Urinary bladder (tissue), 4 donors: Measurements from ENCODE around the gene BANP. TPM values are rescaled to one million over a fixed set of nuclear protein-coding genes. Genes with fewer than 3 reads are reported as not detected.
"Not testable (repeated sequence)": the region's sequence is repeated elsewhere in the genome, so short reads cannot be mapped to it uniquely, and the experiment has no call there.

Experiments used
- DNase-seq: peaks from one replicate; pipeline ENCODE4 v3.0.0-alpha.2; 2015; ENCODE audit errors: extremely low spot score
- H3K27ac ChIP-seq: one replicate; pipeline ENCODE4 v1.5.1; 2013; ENCODE audit warnings: low read depth, mild to moderate bottlenecking, moderate library complexity
- H3K36me3 ChIP-seq: one replicate; pipeline ENCODE4 v1.6.1; 2013; ENCODE audit warnings: mild to moderate bottlenecking, moderate library complexity; ENCODE audit not compliant: insufficient read depth
- H3K4me1 ChIP-seq: one replicate; pipeline ENCODE4 v1.6.1; 2013; ENCODE audit warnings: mild to moderate bottlenecking, moderate library complexity; ENCODE audit not compliant: insufficient read depth
- H3K4me3 ChIP-seq: one replicate; pipeline ENCODE4 v1.5.1; 2013; ENCODE audit warnings: low read depth, low read length
- WGBS: extraction: QIAGEN DNeasy Blood & Tissue Kit; methylation state at CpG from one replicate; pipeline ENCODE4 v1.1.7; 2013; 5-methylcytosine and 5-hydroxymethylcytosine counted together
- polyA plus RNA-seq: library from polyadenylated mRNA; stranded (reverse); fragments of 200-250 nt; gene quantifications from one replicate; pipeline ENCODE4 v1.2.3, GENCODE V29; 2013
- total RNA-seq: library from RNA; depleted of rRNA; stranded (reverse); fragments of >200 nt; gene quantifications from one replicate; pipeline ENCODE4 v1.2.3, GENCODE V29; 2014
- donor health status: healthy with polysubstance abuse.
- donor health status: healthy.

The BANP gene
- 36.6 TPM for total RNA-seq
- polyA plus RNA-seq: 13.8 TPM

GRCh38 chr16:87950765-87951551, at the start of gene BANP:
BANP (plus strand) TSS chr16:87951434; CDS start chr16:87975116, 23,682 bp downstream.
- WGBS: under 1% methylated on average over 73 of the region's 73 CpGs
- Histone ChIP-seq H3K4me1 (no peaks in the 10 kb centered on the region), H3K4me3 (peak within 1 kb of the TSS; percentile 94), H3K27ac (peak within 1 kb of the TSS; percentile 94), H3K36me3 (no peaks in the 10 kb centered on the region)
- peak; percentile 97 for DNase-seq

GRCh38 chr16:87904963-87905362, 46.3 kb upstream of the BANP start:
- not testable (repeated sequence) for H3K4me1 ChIP-seq, H3K4me3 ChIP-seq, DNase-seq, H3K36me3 ChIP-seq, H3K27ac ChIP-seq
- 87% methylated on average over 5 of the region's 5 CpGs for WGBS

- H3K4me1 ChIP-seq, DNase-seq, H3K27ac ChIP-seq, H3K4me3 ChIP-seq, H3K36me3 ChIP-seq: not testable (repeated sequence)
- 88% methylated on average over 7 of the region's 7 CpGs for WGBS
Observed at GRCh38 chr16:87905521-87905920, 45.7 kb upstream of the BANP start.

GRCh38 chr16:87908101-87908500, 43.1 kb upstream of the BANP start:
- 88% methylated on average over 11 of the region's 11 CpGs for WGBS
- H3K36me3 ChIP-seq, H3K4me1 ChIP-seq, H3K27ac ChIP-seq, DNase-seq, H3K4me3 ChIP-seq: not testable (repeated sequence)

- not testable (repeated sequence) for DNase-seq, H3K4me3 ChIP-seq, H3K36me3 ChIP-seq, H3K4me1 ChIP-seq, H3K27ac ChIP-seq
- WGBS: 35% methylated on average over 36 of the region's 36 CpGs
Observed at GRCh38 chr16:87909203-87909935, 41.9 kb upstream of the BANP start.

GRCh38 chr16:87911106-87911763, 40.0 kb upstream of the BANP start:
- H3K36me3 ChIP-seq, H3K4me3 ChIP-seq, H3K27ac ChIP-seq, H3K4me1 ChIP-seq: not testable (repeated sequence)
- DNase-seq: peak; percentile 26
- WGBS: 55% methylated on average over 23 of the region's 23 CpGs

- DNase-seq, H3K27ac ChIP-seq, H3K36me3 ChIP-seq, H3K4me1 ChIP-seq, H3K4me3 ChIP-seq: not testable (repeated sequence)
- 80% methylated on average over 18 of the region's 18 CpGs for WGBS
Observed at GRCh38 chr16:87912691-87913090, 38.5 kb upstream of the BANP start.

- H3K4me3 ChIP-seq, H3K4me1 ChIP-seq, H3K36me3 ChIP-seq, H3K27ac ChIP-seq, DNase-seq: not testable (repeated sequence)
- 76% methylated on average over 27 of the region's 27 CpGs for WGBS
Observed at GRCh38 chr16:87914021-87914725, 37.1 kb upstream of the BANP start.

GRCh38 chr16:87914812-87915211, 36.4 kb upstream of the BANP start:
- WGBS: 89% methylated on average over 25 of the region's 25 CpGs
- no peak overlapping the region for H3K27ac ChIP-seq

GRCh38 chr16:87917503-87917902, 33.7 kb upstream of the BANP start:
- H3K4me3 ChIP-seq: no peak overlapping the region
- H3K27ac ChIP-seq: no peak overlapping the region
- no peaks in the 10 kb centered on the region for H3K36me3 ChIP-seq
- no peaks in the 10 kb centered on the region for H3K4me1 ChIP-seq
- DNase-seq: no peak
- 88% methylated on average over 9 of the region's 9 CpGs for WGBS

More at GRCh38 chr16:87914812-87915211, 36.4 kb upstream of the BANP start:
- Histone ChIP-seq H3K36me3 (no peaks in the 10 kb centered on the region), H3K4me1 (no peaks in the 10 kb centered on the region), H3K4me3 (no peak overlapping the region)
- DNase-seq: no peak

GRCh38 chr16:87918338-87918737, 32.9 kb upstream of the BANP start:
- Histone ChIP-seq H3K4me3 (no peak overlapping the region), H3K4me1 (no peaks in the 10 kb centered on the region), H3K36me3 (no peaks in the 10 kb centered on the region), H3K27ac (no peak overlapping the region)
- no peak for DNase-seq
- WGBS: 83% methylated on average over 13 of the region's 13 CpGs

GRCh38 chr16:87918866-87919680, 32.2 kb upstream of the BANP start:
- H3K27ac ChIP-seq: no peak overlapping the region
- H3K4me1 ChIP-seq: no peaks in the 10 kb centered on the region
- no peaks in the 10 kb centered on the region for H3K36me3 ChIP-seq
- no peak for DNase-seq
- WGBS: 71% methylated on average over 37 of the region's 37 CpGs
- H3K4me3 ChIP-seq: no peak overlapping the region

GRCh38 chr16:87919681-87919994, 31.6 kb upstream of the BANP start:
- Histone ChIP-seq H3K27ac (no peak overlapping the region), H3K36me3 (no peaks in the 10 kb centered on the region), H3K4me1 (no peaks in the 10 kb centered on the region), H3K4me3 (no peak overlapping the region)
- no peak for DNase-seq
- 74% methylated on average over 10 of the region's 10 CpGs for WGBS
